ENCODE results near the gene RAB20. TPM values are rescaled to one million over a fixed set of nuclear protein-coding genes. Genes with fewer than 3 reads are reported as not detected.

Gene RAB20
- total and polyA plus RNA-seq, 4 donors = 35.8 to 118 (median 45.4) TPM

GRCh38 chr13:110493613-110494012 is 67.9 kb downstream of the RAB20 start:
- no peaks in the 10 kb centered on the region for H3K27me3 ChIP-seq (ENCODE audit: control insufficient read depth in 3 of 3, insufficient read depth in 3 of 3, low read length in 2 of 3)
- no peak overlapping the region for H3K27ac ChIP-seq (ENCODE audit: low read depth in 1 of 2, low read length in 1 of 2)
- no peaks in the 10 kb centered on the region for H3K9me3 ChIP-seq (ENCODE audit: control insufficient read depth in 4 of 4, insufficient read depth in 3 of 4, low read length in 3 of 4)
- peaks cover 34 to 45% (median 40%) of the 10 kb centered on the region in 4 donors for H3K36me3 ChIP-seq (ENCODE audit: control insufficient read depth in 4 of 4, insufficient read depth in 4 of 4, low read length in 4 of 4)
- ATAC-seq (ENCODE audit: insufficient read depth, low FRiP score) (no peak), DNase-seq (no peak)
- H3K9ac ChIP-seq (ENCODE audit: insufficient read depth in 1 of 2, low read length in 2 of 2) = no peak overlapping the region
- no peaks in the 10 kb centered on the region for H3K4me1 ChIP-seq (ENCODE audit: control insufficient read depth in 5 of 5, insufficient read depth in 5 of 5, low read length in 5 of 5)
- H3K4me3 ChIP-seq = no peak overlapping the region
- WGBS, 2 donors = 94 to 97% methylated on average over 9 of the region's 9 CpGs
- TF ChIP-seq, protein P1, sequence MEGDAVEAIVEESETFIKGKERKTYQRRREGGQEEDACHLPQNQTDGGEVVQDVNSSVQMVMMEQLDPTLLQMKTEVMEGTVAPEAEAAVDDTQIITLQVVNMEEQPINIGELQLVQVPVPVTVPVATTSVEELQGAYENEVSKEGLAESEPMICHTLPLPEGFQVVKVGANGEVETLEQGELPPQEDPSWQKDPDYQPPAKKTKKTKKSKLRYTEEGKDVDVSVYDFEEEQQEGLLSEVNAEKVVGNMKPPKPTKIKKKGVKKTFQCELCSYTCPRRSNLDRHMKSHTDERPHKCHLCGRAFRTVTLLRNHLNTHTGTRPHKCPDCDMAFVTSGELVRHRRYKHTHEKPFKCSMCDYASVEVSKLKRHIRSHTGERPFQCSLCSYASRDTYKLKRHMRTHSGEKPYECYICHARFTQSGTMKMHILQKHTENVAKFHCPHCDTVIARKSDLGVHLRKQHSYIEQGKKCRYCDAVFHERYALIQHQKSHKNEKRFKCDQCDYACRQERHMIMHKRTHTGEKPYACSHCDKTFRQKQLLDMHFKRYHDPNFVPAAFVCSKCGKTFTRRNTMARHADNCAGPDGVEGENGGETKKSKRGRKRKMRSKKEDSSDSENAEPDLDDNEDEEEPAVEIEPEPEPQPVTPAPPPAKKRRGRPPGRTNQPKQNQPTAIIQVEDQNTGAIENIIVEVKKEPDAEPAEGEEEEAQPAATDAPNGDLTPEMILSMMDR (IDR thresholded peaks at IDR 0.05; ENCODE audit: control extremely low read depth, extremely low read depth) = no peak

- Histone ChIP-seq H3K9me3 (ENCODE audit: control insufficient read depth in 4 of 4, insufficient read depth in 3 of 4, low read length in 3 of 4) (no peaks in the 10 kb centered on the region), H3K27ac (ENCODE audit: low read depth in 1 of 2, low read length in 1 of 2) (no peak overlapping the region), H3K27me3 (ENCODE audit: control insufficient read depth in 3 of 3, insufficient read depth in 3 of 3, low read length in 2 of 3) (no peaks in the 10 kb centered on the region), H3K4me1 (ENCODE audit: control insufficient read depth in 5 of 5, insufficient read depth in 5 of 5, low read length in 5 of 5) (no peaks in the 10 kb centered on the region), H3K9ac (ENCODE audit: insufficient read depth in 1 of 2, low read length in 2 of 2) (no peak overlapping the region), H3K4me3 (no peak overlapping the region), H3K36me3 (ENCODE audit: control insufficient read depth in 4 of 4, insufficient read depth in 4 of 4, low read length in 4 of 4) (peaks cover 33 to 42% (median 37%) of the 10 kb centered on the region in 4 donors)
- ATAC-seq (ENCODE audit: insufficient read depth, low FRiP score) (no peak), DNase-seq (no peak)
- TF ChIP-seq, protein P1 (IDR thresholded peaks at IDR 0.05; ENCODE audit: control extremely low read depth, extremely low read depth) = no peak
- 95 to 96% methylated on average over 30 of the region's 30 CpGs for WGBS, 2 donors
Observed at GRCh38 chr13:110492679-110493593, 68.6 kb downstream of the RAB20 start.

GRCh38 chr13:110491869-110492678 is 69.4 kb downstream of the RAB20 start:
- Histone ChIP-seq H3K9ac (ENCODE audit: insufficient read depth in 1 of 2, low read length in 2 of 2) (no peak overlapping the region), H3K27ac (ENCODE audit: low read depth in 1 of 2, low read length in 1 of 2) (no peak overlapping the region), H3K9me3 (ENCODE audit: control insufficient read depth in 4 of 4, insufficient read depth in 3 of 4, low read length in 3 of 4) (no peaks in the 10 kb centered on the region), H3K4me1 (ENCODE audit: control insufficient read depth in 5 of 5, insufficient read depth in 5 of 5, low read length in 5 of 5) (no peaks in the 10 kb centered on the region), H3K27me3 (ENCODE audit: control insufficient read depth in 3 of 3, insufficient read depth in 3 of 3, low read length in 2 of 3) (no peaks in the 10 kb centered on the region), H3K36me3 (ENCODE audit: control insufficient read depth in 4 of 4, insufficient read depth in 4 of 4, low read length in 4 of 4) (peaks cover 31 to 39% (median 35%) of the 10 kb centered on the region in 4 donors), H3K4me3 (no peak overlapping the region)
- TF ChIP-seq, protein P1 (IDR thresholded peaks at IDR 0.05; ENCODE audit: control extremely low read depth, extremely low read depth) = no peak
- ATAC-seq (ENCODE audit: insufficient read depth, low FRiP score) = no peak
- no peak for DNase-seq
- WGBS, 2 donors = 93 to 96% methylated on average over 24 of the region's 24 CpGs

Measured in lung (tissue), 12 donors.